Inflammatory macrophage treated with lipopolysaccharide for 4 hours (primary cell): Measurements from ENCODE around the gene PLCB1.
"Not testable (repeated sequence)": the region's sequence is repeated elsewhere in the genome, so short reads cannot be mapped to it uniquely, and the experiment has no call there.

ENCODE experiments used
- DNase-seq: peaks from one replicate; pipeline ENCODE4 v3.0.0-alpha.2; 2020

The PLCB1 gene

GRCh38 chr20:8131598-8132483, at the start of gene PLCB1:
PLCB1 (plus strand) TSS chr20:8132266; CDS start chr20:8132652, 386 bp downstream.
- peak; percentile 72 for DNase-seq

GRCh38 chr20:8082989-8083388, 49.1 kb upstream of the PLCB1 start:
- peak; percentile 81 for DNase-seq

- DNase-seq: no peak
These were observed 42.4 kb upstream of the PLCB1 start for GRCh38 chr20:8089668-8090067.

GRCh38 chr20:8094415-8094818, 37.6 kb upstream of the PLCB1 start:
- peak; percentile 10 for DNase-seq

GRCh38 chr20:8094850-8095249, 37.2 kb upstream of the PLCB1 start:
- DNase-seq: peak; percentile 96

GRCh38 chr20:8095648-8096572, 36.2 kb upstream of the PLCB1 start:
- peak; percentile 34 for DNase-seq

GRCh38 chr20:8097307-8097706, 34.8 kb upstream of the PLCB1 start:
- no peak for DNase-seq

GRCh38 chr20:8104252-8104651, 27.8 kb upstream of the PLCB1 start:
- DNase-seq: no peak

- DNase-seq: not testable (repeated sequence)
These were observed 17.5 kb upstream of the PLCB1 start for GRCh38 chr20:8114612-8115011.

GRCh38 chr20:8115436-8115835, 16.6 kb upstream of the PLCB1 start:
- DNase-seq: no peak

GRCh38 chr20:8116067-8116811, 15.8 kb upstream of the PLCB1 start:
- DNase-seq: no peak

- DNase-seq: no peak
These were observed 14.4 kb upstream of the PLCB1 start for GRCh38 chr20:8117636-8118035.

- no peak for DNase-seq
These were observed 14.0 kb upstream of the PLCB1 start for GRCh38 chr20:8118039-8118438.

GRCh38 chr20:8118760-8119159, 13.3 kb upstream of the PLCB1 start:
- no peak for DNase-seq

GRCh38 chr20:8121666-8122065, 10.4 kb upstream of the PLCB1 start:
- DNase-seq: no peak

GRCh38 chr20:8124639-8125038, 7.4 kb upstream of the PLCB1 start:
- DNase-seq: no peak

GRCh38 chr20:8126181-8126580, 5.9 kb upstream of the PLCB1 start:
- DNase-seq: no peak

GRCh38 chr20:8126841-8127378, 5.2 kb upstream of the PLCB1 start:
- no peak for DNase-seq

- no peak for DNase-seq
These were observed 4.4 kb upstream of the PLCB1 start for GRCh38 chr20:8127553-8128255.

- DNase-seq: no peak
These were observed 3.6 kb upstream of the PLCB1 start for GRCh38 chr20:8128291-8129060.
